HG03280 (cell line): ENCODE results near the gene ZNF165.
"Not testable (repeated sequence)": the region's sequence is repeated elsewhere in the genome, so short reads cannot be mapped to it uniquely, and the experiment has no call there.

Source experiments
- ATAC-seq: cut with Tn5 transposase; IDR thresholded peaks from one replicate; pipeline ENCODE4 v1.9.1; 2021; ENCODE audit warnings: mild to moderate bottlenecking, moderate library complexity; ENCODE audit not compliant: unreplicated experiment

ZNF165 gene

DNA sequence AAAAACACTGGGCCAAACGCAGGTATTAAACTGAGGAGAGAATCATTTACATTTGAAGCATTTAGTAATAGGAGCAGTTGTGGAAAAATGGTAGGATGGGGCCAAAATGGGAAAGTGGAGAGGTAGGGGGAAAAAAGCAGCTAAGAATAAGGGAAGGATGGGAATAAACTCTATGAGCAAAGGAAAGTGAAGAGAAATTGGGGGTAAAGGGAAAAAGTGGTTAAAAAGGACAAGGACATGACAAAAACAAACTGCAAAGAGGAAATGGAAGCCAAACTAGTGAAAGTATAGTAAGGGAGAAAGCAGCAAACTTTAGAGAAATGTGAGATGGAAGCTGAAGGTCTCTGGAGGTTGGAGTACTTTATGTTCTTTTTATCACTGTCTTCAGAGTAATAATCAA, 37.8 kb downstream of the ZNF165 start:
- ATAC-seq = no peak

- no peak for ATAC-seq
These were observed 41.5 kb downstream of the ZNF165 start for GRCh38 chr6:28121876-28122275.

DNA sequence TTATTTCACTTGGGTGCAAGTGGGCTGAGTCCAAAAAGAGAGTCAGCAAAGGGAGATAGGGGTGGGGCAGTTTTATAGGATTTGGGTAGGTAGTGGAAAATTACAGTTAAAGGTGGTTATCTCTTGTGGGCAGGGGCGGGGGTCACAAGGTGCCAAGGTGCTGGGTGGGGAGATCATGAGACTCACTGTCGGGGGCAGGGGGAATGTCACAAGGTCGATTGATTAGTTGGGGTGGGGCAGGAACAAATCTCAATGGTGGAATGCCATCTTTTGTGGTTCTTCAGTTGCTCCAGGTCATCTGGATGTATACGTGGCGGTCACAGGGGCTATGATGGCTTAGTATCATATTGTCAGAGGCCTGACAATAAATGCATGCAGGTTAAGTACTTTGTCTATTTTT, 41.9 kb downstream of the ZNF165 start:
- ATAC-seq = not testable (repeated sequence)

DNA sequence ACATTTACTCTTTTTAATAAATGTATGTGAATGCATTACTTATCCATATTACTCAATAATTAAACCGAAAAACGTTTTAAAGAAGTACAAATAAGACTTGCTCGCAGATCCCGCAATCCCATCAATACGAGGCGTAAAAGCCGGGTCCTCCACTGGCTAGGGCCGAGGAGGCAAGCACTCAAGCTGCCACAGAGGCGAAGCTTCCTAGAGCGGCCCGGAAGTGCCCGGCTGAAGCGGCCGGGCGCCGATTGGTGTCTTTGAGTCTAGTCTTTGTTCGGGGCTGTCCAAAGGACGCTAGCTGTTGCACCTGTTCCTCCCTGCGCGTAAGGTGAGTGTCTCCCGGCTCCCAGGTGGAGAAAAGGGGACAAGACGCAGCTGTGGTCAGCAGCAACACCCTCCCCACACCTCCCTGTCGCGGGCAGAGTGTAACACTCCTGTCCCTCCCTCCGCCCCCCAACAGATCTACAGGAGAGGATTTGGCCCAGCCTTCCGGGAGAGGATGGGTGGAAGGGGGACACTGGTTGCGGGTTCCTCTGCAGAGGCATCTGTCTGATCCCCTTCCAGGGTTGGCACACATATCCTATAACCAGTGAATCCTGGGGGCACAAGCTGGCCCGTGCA, 44.1 kb downstream of the ZNF165 start, which contains the start of gene ZSCAN16:
Gene ZSCAN16 (plus strand): TSS at position 260 of the 621 bp plus-strand sequence. CDS start 835 bp downstream, outside the sequence.
- ATAC-seq = peak; percentile 95

DNA sequence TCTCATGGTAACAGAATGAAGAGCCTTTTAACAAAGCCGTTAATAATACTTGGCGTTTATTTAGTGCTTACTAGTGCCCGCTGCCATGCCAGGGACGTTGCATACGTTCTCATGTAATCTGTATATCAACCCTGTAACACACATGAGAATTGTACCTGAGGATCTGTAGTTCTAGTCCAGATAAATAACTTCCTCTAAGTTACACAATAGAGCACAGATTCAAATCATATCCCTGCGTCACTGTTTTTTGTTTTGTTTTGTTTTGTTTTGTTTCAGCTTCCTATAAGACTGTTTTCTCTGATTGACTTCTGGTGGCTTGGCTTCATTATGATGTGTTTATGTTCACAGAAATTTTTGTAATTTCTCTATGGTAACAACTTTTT, 44.6 kb downstream of the ZNF165 start:
- no peak for ATAC-seq

GRCh38 chr6:28125401-28125800, 45.0 kb downstream of the ZNF165 start:
- ATAC-seq = no peak

GRCh38 chr6:28134015-28134414, 53.6 kb downstream of the ZNF165 start:
- no peak for ATAC-seq

DNA sequence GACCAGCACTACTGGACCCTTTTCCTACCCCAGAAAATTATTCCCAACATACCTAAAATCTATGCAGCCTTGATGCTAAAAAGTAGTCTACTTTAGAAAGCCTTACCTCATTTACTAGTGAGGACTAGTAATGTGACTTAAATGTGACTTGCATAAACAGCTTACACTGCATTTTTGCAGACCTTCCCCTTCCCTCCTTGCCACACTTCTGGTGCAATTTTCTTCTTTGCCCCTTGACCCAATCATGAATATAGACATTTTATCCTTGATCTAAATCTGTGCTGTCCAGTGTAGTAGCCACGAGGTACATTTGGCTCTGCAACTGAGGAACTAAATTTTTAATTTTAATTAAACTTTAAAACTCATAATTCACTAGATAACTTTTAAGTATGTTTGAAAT, 54.3 kb downstream of the ZNF165 start:
- ATAC-seq = no peak

DNA sequence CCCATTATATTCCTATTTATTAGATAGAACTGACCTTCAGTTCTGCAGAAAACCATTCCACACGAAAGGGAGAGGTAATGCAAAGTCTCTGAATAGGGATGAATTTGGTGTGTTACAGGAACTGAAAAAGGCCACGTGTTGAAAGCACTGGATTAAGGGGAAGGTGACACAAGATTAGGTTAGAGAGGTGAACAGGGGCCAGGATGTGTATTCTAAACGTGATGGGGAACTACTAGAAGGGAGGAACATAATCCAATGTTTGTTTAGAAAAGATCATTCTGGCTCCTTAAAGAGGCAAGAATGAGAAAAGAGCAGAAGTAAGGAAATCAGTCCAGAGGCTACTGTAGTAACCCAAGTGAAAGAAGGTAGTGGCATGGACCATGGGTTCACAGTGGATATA, 55.0 kb downstream of the ZNF165 start:
- no peak for ATAC-seq

DNA sequence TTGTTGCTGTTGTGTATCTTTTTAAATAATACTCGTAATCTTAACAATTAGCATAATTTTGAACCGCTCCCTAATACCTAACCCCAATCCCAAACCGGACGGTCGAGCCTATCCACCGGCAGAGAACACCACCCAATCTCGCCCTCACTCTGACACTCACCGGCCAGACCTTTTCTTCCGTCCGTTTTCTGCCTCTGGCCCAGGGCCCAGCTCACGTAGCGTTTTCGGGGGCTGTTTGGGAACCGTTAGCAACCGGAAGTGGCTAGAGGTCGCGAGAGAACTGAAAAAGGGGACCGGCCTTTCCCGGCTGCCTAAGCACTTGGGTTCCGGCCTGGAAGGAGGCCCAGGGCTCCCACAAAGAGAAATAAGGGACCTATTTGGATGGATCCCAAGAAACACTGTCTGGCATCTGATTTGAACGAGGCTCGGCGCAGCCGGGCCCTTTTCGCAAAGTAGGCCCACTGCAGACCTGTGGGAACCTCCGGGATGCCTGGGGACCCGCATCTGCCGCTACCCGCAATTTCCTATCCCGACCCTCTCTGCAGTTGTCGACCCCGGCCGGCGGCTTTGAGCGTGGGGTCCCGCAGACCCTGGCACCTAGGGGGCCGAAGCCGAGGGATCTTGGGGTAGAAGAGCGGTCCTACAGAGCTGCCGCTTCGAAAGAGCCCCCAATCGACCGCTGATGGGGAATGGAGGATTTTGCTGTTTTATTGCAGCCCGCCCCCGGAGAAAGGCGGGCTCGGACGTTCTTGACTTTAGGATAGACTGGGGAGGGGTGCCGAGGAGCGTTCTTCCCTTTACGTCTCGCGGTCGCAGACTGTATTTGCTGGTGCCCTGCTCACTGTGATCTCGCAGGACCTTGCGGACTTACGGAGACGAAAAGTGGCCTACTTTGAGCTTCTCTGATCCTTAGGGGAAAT, 56.5 kb downstream of the ZNF165 start:
- ATAC-seq = peak; percentile 53

GRCh38 chr6:28137505-28137981, 57.2 kb downstream of the ZNF165 start:
- ATAC-seq = peak; percentile 24
